Measurements from ENCODE around the gene ASB1. TPM values are rescaled to one million over a fixed set of nuclear protein-coding genes. Genes with fewer than 3 reads are reported as not detected.

Gene ASB1
- polyA plus RNA-seq, 1 donor from 2014 or later, result 30.1 TPM

- Mint-ChIP-seq H3K36me3 (peaks cover 11% of the 10 kb centered on the region), H3K4me3 (no peak overlapping the region), H3K4me1 (peaks cover 0 to 1% (median 0%) of the 10 kb centered on the region in 3 donors), H3K9me3 (peaks cover 17 to 37% (median 29%) of the 10 kb centered on the region in 3 donors), H3K27me3 (peaks cover 4% of the 10 kb centered on the region), H3K27ac (no peak overlapping the region)
Measured at GRCh38 chr2:238473014-238473413, 46.3 kb downstream of the ASB1 start.

DNA sequence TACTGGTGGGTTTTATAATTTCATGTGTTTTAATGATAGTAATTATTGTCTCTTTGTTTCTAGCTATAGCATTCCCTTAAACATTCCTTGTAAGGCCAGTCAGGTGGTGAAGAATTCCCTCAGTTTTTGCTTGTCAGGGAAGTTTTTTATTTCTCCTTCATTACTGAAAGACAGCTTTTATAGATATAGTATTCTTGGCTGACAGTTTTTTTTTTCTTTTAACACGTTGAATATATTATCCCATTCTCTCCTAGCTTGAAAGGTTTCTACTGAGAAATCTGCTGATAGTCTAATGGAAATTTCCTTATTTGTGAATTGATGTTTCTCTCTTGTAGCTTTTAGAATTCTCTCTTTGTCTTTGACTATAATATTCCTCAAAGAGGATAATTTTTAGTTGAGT, 46.8 kb downstream of the ASB1 start:
- H3K4me3 Mint-ChIP-seq, result peak overlapping the region in 1 of 4 donors; percentile 71
- peaks cover 22 to 38% (median 34%) of the 10 kb centered on the region in 3 donors for H3K9me3 Mint-ChIP-seq
- H3K27me3 Mint-ChIP-seq, result peaks cover 4% of the 10 kb centered on the region

DNA sequence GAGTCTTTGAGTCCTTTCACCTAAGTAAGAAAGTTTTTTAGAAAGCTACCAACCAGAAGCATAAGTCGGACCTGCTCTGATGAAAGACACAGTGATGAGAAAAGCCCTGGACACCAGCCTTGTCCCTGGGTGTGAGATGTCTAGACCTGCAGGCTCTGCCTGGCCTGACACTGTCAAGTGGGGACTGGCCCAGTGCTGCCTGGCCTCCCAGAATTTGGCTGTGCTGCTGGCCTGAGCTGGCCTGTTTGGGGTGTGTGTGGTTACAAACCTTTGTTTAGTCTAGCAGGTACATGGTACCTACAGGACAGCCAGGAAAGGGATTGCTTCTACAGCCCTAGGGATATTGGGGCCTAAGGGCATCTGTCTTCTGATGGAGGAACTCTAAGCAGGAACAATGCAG, 48.3 kb downstream of the ASB1 start:
- Mint-ChIP-seq H3K27me3 (peaks cover 2% of the 10 kb centered on the region), H3K4me1 (peaks cover 0 to 1% (median 0%) of the 10 kb centered on the region in 3 donors), H3K4me3 (no peak overlapping the region), H3K9me3 (peaks cover 16 to 36% (median 31%) of the 10 kb centered on the region in 3 donors), H3K36me3 (peaks cover 8% of the 10 kb centered on the region), H3K27ac (no peak overlapping the region)

More for the DNA sequence above, 46.8 kb downstream of the ASB1 start:
- H3K36me3 Mint-ChIP-seq, result peaks cover 8% of the 10 kb centered on the region
- H3K27ac Mint-ChIP-seq, result no peak overlapping the region
- H3K4me1 Mint-ChIP-seq, result peaks cover 0 to 1% (median 0%) of the 10 kb centered on the region in 3 donors

DNA sequence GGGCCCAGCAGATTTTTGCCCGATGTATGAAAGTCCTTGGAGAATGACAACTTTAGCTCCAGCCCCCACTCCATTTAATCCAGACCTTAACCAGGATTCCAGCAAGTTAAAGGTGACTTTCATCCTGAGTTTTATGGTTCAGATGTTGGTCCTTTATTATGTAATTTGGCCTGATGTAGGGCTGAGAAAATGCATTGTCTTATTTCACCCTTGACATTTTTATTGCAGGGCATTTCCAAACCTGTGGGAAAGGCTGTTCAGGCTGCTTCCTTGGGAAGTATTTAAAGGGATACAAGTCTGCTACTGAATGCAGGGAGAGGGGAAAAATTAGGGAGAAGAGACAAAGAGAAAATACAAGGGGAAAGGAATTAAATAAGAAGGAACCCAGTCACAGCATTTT, 48.8 kb downstream of the ASB1 start:
- Mint-ChIP-seq H3K36me3 (peaks cover 8% of the 10 kb centered on the region), H3K4me3 (no peak overlapping the region), H3K27me3 (peaks cover 2% of the 10 kb centered on the region), H3K27ac (no peak overlapping the region), H3K4me1 (peaks cover 0 to 1% (median 0%) of the 10 kb centered on the region in 3 donors), H3K9me3 (peaks cover 14 to 41% (median 32%) of the 10 kb centered on the region in 3 donors)

- Mint-ChIP-seq H3K4me3 (peak overlapping the region in 1 of 4 donors; percentile 52), H3K9me3 (peaks cover 13 to 41% (median 35%) of the 10 kb centered on the region in 3 donors), H3K27ac (no peak overlapping the region), H3K27me3 (peaks cover 2% of the 10 kb centered on the region), H3K4me1 (peaks cover 0 to 1% (median 0%) of the 10 kb centered on the region in 3 donors), H3K36me3 (peaks cover 7% of the 10 kb centered on the region)
Measured at GRCh38 chr2:238476258-238476657, 49.5 kb downstream of the ASB1 start.

GRCh38 chr2:238478216-238478615, 51.5 kb downstream of the ASB1 start:
- H3K27me3 Mint-ChIP-seq, result peaks cover 2% of the 10 kb centered on the region
- no peaks in the 10 kb centered on the region for H3K4me1 Mint-ChIP-seq
- no peak overlapping the region for H3K27ac Mint-ChIP-seq
- H3K36me3 Mint-ChIP-seq, result peaks cover 4% of the 10 kb centered on the region
- peak overlapping the region in 1 of 4 donors; percentile 3 for H3K4me3 Mint-ChIP-seq
- H3K9me3 Mint-ChIP-seq, result peaks cover 12 to 38% (median 33%) of the 10 kb centered on the region in 3 donors

- Mint-ChIP-seq H3K27me3 (no peaks in the 10 kb centered on the region), H3K4me1 (no peaks in the 10 kb centered on the region), H3K9me3 (peaks cover 8 to 31% (median 26%) of the 10 kb centered on the region in 3 donors), H3K36me3 (peaks cover 4% of the 10 kb centered on the region), H3K27ac (no peak overlapping the region), H3K4me3 (no peak overlapping the region)
Measured at GRCh38 chr2:238479847-238480246, 53.1 kb downstream of the ASB1 start.

DNA sequence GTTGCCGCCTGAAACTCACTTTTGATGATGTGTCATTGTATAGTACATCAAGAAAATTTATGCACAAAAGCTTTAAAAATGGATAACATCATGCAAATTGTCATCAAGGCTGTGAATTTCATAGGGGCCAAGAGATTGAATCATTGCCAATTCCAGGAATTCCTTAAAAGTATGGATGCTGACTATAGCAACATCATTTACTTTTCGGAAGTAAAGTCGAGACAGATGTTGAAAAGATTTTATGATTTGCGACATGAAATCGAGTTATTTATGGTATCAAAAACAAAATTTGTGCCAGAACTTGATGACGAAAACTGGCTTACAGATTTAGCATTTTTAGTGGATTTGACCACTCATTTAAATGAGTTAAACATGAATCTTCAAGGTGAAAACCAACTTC, 56.3 kb downstream of the ASB1 start:
- no peak overlapping the region for H3K4me3 Mint-ChIP-seq
- H3K27ac Mint-ChIP-seq, result no peak overlapping the region
- no peaks in the 10 kb centered on the region for H3K36me3 Mint-ChIP-seq
- H3K9me3 Mint-ChIP-seq, result peaks cover 8 to 25% (median 19%) of the 10 kb centered on the region in 3 donors
- no peaks in the 10 kb centered on the region for H3K4me1 Mint-ChIP-seq
- H3K27me3 Mint-ChIP-seq, result no peaks in the 10 kb centered on the region

DNA sequence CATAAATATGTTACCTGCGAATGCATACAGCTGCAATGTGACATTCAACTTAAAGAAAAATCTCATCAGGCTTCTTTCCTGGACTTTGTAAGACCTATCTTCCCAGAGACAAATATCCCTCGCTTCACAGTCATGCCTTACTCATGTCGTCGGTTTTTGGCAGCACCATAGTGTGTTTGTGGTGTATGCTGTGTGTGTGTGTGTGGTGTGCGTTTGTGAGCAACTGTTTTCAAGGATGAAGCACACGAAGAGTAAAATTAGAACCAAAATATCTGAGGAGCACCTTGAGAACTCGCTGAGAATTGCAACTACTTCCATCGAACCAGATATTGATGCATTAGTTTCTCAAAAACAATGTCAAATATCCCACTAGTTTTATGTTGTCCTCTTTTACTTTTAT, 56.9 kb downstream of the ASB1 start:
- Mint-ChIP-seq H3K27ac (no peak overlapping the region), H3K4me1 (no peaks in the 10 kb centered on the region), H3K36me3 (no peaks in the 10 kb centered on the region), H3K27me3 (no peaks in the 10 kb centered on the region), H3K4me3 (no peak overlapping the region), H3K9me3 (peaks cover 3 to 20% (median 13%) of the 10 kb centered on the region in 3 donors)

DNA sequence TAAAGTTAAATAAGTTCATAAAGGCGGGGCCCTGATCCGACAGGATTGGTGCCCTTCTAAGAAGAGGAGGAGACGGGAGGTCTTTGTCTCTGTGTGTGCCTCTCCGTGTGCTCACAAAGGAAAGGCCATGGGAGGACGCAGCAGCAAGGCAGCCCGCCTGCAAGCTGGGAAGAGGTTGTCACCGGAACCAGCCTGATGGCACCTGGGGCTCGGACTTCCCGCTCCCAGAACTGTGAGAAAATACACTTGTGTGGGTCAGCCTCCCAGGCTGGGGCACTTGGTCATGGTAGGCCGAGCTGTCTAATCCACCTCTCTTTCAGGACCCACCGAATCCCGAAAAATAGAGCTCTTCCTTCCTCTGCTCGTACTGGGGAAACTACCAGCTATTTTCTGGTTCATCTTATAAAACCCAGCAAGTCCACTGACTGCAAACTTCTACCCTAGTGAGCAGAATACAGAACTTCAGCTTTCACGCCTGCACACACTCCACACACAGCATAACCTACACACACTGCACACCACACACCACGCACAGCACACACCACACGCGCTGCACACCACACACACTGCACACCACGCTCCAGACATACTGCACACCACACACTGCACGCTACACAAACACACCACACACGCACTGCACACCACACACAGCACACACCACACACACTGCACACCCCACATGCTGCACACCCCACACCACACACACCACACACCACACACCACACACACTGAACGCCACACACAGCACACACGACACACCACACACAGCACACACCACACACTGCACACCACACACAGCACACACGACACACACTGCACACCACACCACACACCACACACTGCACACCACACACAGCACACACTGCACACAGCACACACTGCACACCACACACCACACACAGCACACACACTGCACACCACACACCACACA, 58.1 kb downstream of the ASB1 start:
- Mint-ChIP-seq H3K4me1 (no peaks in the 10 kb centered on the region), H3K27ac (no peak overlapping the region), H3K4me3 (no peak overlapping the region), H3K9me3 (peaks cover 3 to 19% (median 12%) of the 10 kb centered on the region in 3 donors), H3K36me3 (no peaks in the 10 kb centered on the region), H3K27me3 (no peaks in the 10 kb centered on the region)

DNA sequence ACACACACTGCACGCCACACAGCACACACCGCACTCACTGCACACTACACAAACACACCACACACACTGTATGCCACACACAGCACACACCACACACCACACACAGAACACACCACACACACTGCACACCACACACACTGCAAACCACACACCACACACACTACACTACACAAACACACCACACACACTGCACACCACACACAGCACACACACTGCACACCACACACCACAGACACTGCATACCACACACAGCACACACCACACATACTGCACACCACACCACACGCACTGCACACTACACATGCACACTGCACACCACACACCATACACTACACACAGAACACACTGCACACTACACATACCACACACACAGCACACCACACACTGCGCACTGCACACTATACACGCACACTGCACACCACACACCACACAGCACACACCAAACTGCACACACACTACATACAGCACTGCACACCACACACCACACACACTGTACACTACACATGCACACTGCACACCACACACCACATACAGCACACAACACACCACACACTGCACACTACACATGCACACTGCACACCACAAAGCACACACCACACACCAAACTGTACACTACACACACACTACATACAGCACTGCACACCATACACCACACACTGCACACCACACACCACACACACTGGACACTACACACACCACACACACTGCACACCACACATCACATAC, 59.6 kb downstream of the ASB1 start:
- Mint-ChIP-seq H3K36me3 (no peaks in the 10 kb centered on the region), H3K27me3 (no peaks in the 10 kb centered on the region), H3K9me3 (peaks cover 0 to 11% (median 4%) of the 10 kb centered on the region in 3 donors), H3K4me3 (no peak overlapping the region), H3K4me1 (no peaks in the 10 kb centered on the region), H3K27ac (no peak overlapping the region)

DNA sequence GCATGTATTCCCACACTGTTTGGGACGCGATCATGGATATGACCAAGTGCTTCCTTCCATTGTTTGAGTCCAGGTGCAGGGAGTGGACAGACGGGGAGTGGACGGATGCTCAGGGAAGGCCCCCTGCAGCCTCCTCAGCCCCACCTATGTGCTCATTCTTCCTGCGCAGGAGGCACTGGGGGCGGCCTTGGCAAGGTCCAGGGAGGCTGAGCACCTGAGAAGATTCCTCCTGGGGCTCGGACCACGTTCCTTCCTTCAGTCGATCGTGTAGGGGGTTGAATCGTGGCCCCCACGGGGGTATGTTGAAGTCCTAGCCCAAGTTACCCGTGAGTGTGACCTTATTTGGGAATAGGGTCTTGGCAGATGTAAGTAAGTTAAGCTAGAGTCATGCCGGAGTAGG, 60.4 kb downstream of the ASB1 start:
- Mint-ChIP-seq H3K27ac (no peak overlapping the region), H3K4me1 (peaks cover 0 to 1% (median 0%) of the 10 kb centered on the region in 3 donors), H3K4me3 (no peak overlapping the region), H3K9me3 (peaks cover 0 to 8% (median 4%) of the 10 kb centered on the region in 3 donors), H3K27me3 (peaks cover 2% of the 10 kb centered on the region), H3K36me3 (peaks cover 4% of the 10 kb centered on the region)

DNA sequence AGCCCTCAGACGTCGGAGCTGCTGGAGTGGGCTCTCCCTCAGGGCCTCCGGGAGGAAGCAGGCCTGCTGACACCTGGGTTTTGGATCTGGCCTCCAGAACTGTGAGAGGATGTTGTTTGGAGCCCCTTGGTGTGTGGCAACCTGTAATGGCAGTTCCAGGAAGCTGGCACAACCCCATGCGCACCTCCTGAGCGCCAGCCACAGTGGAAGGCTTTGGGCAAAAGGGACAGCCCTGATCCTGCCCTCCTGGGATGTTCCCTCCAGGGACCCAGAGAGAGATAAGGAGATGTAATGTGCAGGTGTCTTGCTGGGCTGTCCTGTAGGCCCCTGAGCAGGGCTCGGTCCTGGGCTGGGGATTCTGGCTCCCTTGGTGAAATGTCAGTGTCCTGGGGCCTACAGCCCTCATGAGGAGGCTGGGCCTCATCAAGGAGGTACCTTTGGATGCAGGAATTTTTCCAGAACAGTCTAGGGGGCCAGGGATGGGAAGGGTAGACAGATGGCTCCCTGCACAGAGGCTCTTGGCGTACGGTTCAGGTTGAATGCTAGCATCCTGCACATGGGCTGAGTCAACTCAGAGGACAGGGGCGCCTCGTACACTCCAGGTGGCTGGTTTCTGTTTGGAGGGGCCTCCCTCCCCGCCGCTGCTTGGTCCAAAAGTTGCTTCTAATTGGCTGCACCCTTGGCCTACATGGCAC, 61.1 kb downstream of the ASB1 start:
- Mint-ChIP-seq H3K9me3 (peaks cover 0 to 2% (median 0%) of the 10 kb centered on the region in 3 donors), H3K4me1 (peaks cover 0 to 1% (median 0%) of the 10 kb centered on the region in 3 donors), H3K4me3 (no peak overlapping the region), H3K27me3 (peaks cover 2% of the 10 kb centered on the region), H3K27ac (no peak overlapping the region), H3K36me3 (peaks cover 4% of the 10 kb centered on the region)

GRCh38 chr2:238488347-238488826, 61.7 kb downstream of the ASB1 start:
- Mint-ChIP-seq H3K4me1 (peaks cover 0 to 1% (median 0%) of the 10 kb centered on the region in 3 donors), H3K9me3 (no peaks in the 10 kb centered on the region), H3K4me3 (no peak overlapping the region), H3K27me3 (peaks cover 2% of the 10 kb centered on the region), H3K27ac (no peak overlapping the region), H3K36me3 (peaks cover 4% of the 10 kb centered on the region)

Data from IgD-negative memory B cell (primary cell).